Measurements from ENCODE around the gene TRIM32. TPM values are rescaled to one million over a fixed set of nuclear protein-coding genes. Genes with fewer than 3 reads are reported as not detected.

The TRIM32 gene
- total RNA-seq, 1 experiment from 2014 or later: 22.3 TPM

- Mint-ChIP-seq H3K4me3 (ENCODE audit: unreplicated experiment) (no peak overlapping the region), H3K4me1 (ENCODE audit: low read depth, unreplicated experiment) (peaks cover under 1% of the 10 kb centered on the region), H3K27ac (ENCODE audit: unreplicated experiment) (no peak overlapping the region), H3K27me3 (ENCODE audit: insufficient read depth, unreplicated experiment) (no peaks in the 10 kb centered on the region), H3K36me3 (ENCODE audit: insufficient read depth, unreplicated experiment) (peaks cover 8% of the 10 kb centered on the region), H3K9me3 (ENCODE audit: unreplicated experiment) (no peaks in the 10 kb centered on the region)
- Histone ChIP-seq H3K4me3 (ENCODE audit: low read depth, low read length) (no peak overlapping the region), H3K36me3 (ENCODE audit: control insufficient read depth, insufficient read depth, low read length) (no peaks in the 10 kb centered on the region; the same call in none of the 2 replicates), H3K9me3 (no peaks in the 10 kb centered on the region), H3K27me3 (replicated peaks; ENCODE audit: control insufficient read depth, insufficient read depth, low read length) (no peaks in the 10 kb centered on the region), H3K4me1 (peaks cover 6% of the 10 kb centered on the region)
- DNase-seq: no peak
- intact Hi-C loops (cut with micrococcal nuclease; ENCODE audit: unreplicated experiment): no loop called here
- POLR2A ChIA-PET: no interaction called here
- CTCF ChIA-PET: no interaction called here
- TF ChIP-seq CTCF (IDR thresholded peaks at IDR 0.05; ENCODE audit: insufficient read depth in 1 of 2, low read depth in 1 of 2, low read length in 1 of 2, severe bottlenecking in 1 of 2, unreplicated experiment in 1 of 2): no peak
- BruUV-seq (replicated peaks): no TSS peak
Measured at GRCh38 chr9:116694785-116695291, 7.7 kb downstream of the TRIM32 start.

GRCh38 chr9:116695438-116695837, 8.3 kb downstream of the TRIM32 start:
- no peak overlapping the region for H3K27ac Mint-ChIP-seq (ENCODE audit: unreplicated experiment)
- H3K4me1 Mint-ChIP-seq (ENCODE audit: low read depth, unreplicated experiment): no peaks in the 10 kb centered on the region
- no peaks in the 10 kb centered on the region for H3K4me1 ChIP-seq
- no peaks in the 10 kb centered on the region for H3K9me3 ChIP-seq
- ChIA-PET CTCF (no interaction called here), POLR2A (no interaction called here)
- no peaks in the 10 kb centered on the region for H3K27me3 ChIP-seq (replicated peaks; ENCODE audit: control insufficient read depth, insufficient read depth, low read length)
- no TSS peak for BruUV-seq (replicated peaks)
- H3K4me3 ChIP-seq (ENCODE audit: low read depth, low read length): no peak overlapping the region
- H3K4me3 Mint-ChIP-seq (ENCODE audit: unreplicated experiment): no peak overlapping the region
- intact Hi-C loops (cut with micrococcal nuclease; ENCODE audit: unreplicated experiment): no loop called here
- TF ChIP-seq CTCF (IDR thresholded peaks at IDR 0.05; ENCODE audit: insufficient read depth in 1 of 2, low read depth in 1 of 2, low read length in 1 of 2, severe bottlenecking in 1 of 2, unreplicated experiment in 1 of 2): no peak
- H3K36me3 Mint-ChIP-seq (ENCODE audit: insufficient read depth, unreplicated experiment): peaks cover 8% of the 10 kb centered on the region
- no peaks in the 10 kb centered on the region for H3K9me3 Mint-ChIP-seq (ENCODE audit: unreplicated experiment)
- H3K27me3 Mint-ChIP-seq (ENCODE audit: insufficient read depth, unreplicated experiment): no peaks in the 10 kb centered on the region
- no peak for DNase-seq
- no peaks in the 10 kb centered on the region; the same call in none of the 2 replicates for H3K36me3 ChIP-seq (ENCODE audit: control insufficient read depth, insufficient read depth, low read length)

- Mint-ChIP-seq H3K4me1 (ENCODE audit: low read depth, unreplicated experiment) (no peaks in the 10 kb centered on the region), H3K27me3 (ENCODE audit: insufficient read depth, unreplicated experiment) (no peaks in the 10 kb centered on the region), H3K9me3 (ENCODE audit: unreplicated experiment) (no peaks in the 10 kb centered on the region), H3K4me3 (ENCODE audit: unreplicated experiment) (no peak overlapping the region), H3K36me3 (ENCODE audit: insufficient read depth, unreplicated experiment) (peaks cover 8% of the 10 kb centered on the region), H3K27ac (ENCODE audit: unreplicated experiment) (no peak overlapping the region)
- intact Hi-C loops (cut with micrococcal nuclease; ENCODE audit: unreplicated experiment): no loop called here
- ChIA-PET POLR2A (no interaction called here), CTCF (no interaction called here)
- H3K4me1 ChIP-seq: no peaks in the 10 kb centered on the region
- no peaks in the 10 kb centered on the region; the same call in none of the 2 replicates for H3K36me3 ChIP-seq (ENCODE audit: control insufficient read depth, insufficient read depth, low read length)
- no peak overlapping the region for H3K4me3 ChIP-seq (ENCODE audit: low read depth, low read length)
- DNase-seq: no peak
- H3K9me3 ChIP-seq: no peaks in the 10 kb centered on the region
- no TSS peak for BruUV-seq (replicated peaks)
- H3K27me3 ChIP-seq (replicated peaks; ENCODE audit: control insufficient read depth, insufficient read depth, low read length): no peaks in the 10 kb centered on the region
- no peak for TF ChIP-seq CTCF (IDR thresholded peaks at IDR 0.05; ENCODE audit: insufficient read depth in 1 of 2, low read depth in 1 of 2, low read length in 1 of 2, severe bottlenecking in 1 of 2, unreplicated experiment in 1 of 2)
Measured at GRCh38 chr9:116697362-116697761, 10.3 kb downstream of the TRIM32 start.
